ENCODE data around the gene CMIP. TPM values are rescaled to one million over a fixed set of nuclear protein-coding genes. Genes with fewer than 3 reads are reported as not detected.
A peak's percentile ranks its signal among the peaks of the same experiment; 100 is the strongest.

Gene CMIP
- total RNA-seq, 1 experiment from 2014 or later: 68.0 TPM

DNA sequence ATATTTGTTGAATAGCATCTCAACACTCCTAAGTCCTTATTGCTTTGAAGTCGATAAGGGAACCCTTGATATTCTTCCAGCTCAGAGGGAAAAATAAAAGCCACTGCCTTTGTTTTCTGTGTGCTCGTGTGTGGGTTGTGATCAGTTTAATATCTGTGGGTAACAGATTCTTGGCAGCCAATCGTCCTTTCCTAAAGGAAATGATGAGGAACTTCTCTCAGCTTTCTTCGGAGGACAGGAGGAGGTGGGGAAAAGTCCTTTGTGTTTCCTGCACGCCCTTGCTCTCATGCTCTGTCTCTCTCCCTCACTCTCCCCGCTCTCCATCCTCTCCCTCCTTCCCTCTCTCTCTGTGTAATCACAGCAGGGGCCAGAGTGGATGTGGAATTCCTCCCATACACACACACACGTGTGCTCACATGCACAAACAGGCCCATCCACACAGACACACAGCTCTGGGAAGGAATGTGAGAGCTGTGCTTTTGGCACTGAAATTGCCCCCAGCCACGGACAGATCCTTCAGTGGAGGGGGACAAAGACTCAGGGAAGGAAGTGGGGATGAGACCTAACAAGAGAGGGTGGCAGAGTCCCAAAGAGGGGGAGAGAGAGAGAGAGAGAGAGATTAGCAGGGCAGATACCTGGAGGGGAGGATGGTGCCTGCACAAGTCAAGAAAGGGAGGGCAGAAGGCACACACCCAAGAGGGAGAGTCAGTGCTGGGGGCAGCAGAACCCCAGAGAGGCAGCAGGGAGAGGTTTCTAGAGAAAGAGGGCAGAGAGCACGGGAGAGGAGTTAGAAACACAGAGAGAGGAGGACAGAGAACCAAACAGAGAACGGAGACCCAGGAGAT, 250.9 kb downstream of the CMIP start:
- BruUV-seq (replicated peaks): no TSS peak
- Mint-ChIP-seq H3K27ac (ENCODE audit: unreplicated experiment) (no peak overlapping the region), H3K4me1 (ENCODE audit: low read depth, unreplicated experiment) (no peaks in the 10 kb centered on the region), H3K36me3 (ENCODE audit: insufficient read depth, unreplicated experiment) (peaks cover 37% of the 10 kb centered on the region), H3K4me3 (ENCODE audit: unreplicated experiment) (no peak overlapping the region), H3K27me3 (ENCODE audit: insufficient read depth, unreplicated experiment) (no peaks in the 10 kb centered on the region), H3K9me3 (ENCODE audit: unreplicated experiment) (no peaks in the 10 kb centered on the region)
- Histone ChIP-seq H3K27me3 (replicated peaks; ENCODE audit: control insufficient read depth, insufficient read depth, low read length) (no peaks in the 10 kb centered on the region), H3K9me3 (no peaks in the 10 kb centered on the region), H3K36me3 (ENCODE audit: control insufficient read depth, insufficient read depth, low read length) (peaks cover 4% of the 10 kb centered on the region), H3K4me1 (no peaks in the 10 kb centered on the region), H3K4me3 (ENCODE audit: low read depth, low read length) (no peak overlapping the region)
- ChIA-PET POLR2A (no interaction called here), CTCF (interaction anchor here (0.6 to 2.4 kb wide), 3 partner anchors 10 to 292 kb away, joined by 3 to 11 read pairs (median 6); no protein-coding TSS in a partner anchor)
- no peak for DNase-seq
- intact Hi-C loops (cut with micrococcal nuclease; ENCODE audit: unreplicated experiment): loop anchor here (5.0 kb wide), 1 partner anchor 113 kb away; no protein-coding TSS in a partner anchor
- TF ChIP-seq, protein P1, sequence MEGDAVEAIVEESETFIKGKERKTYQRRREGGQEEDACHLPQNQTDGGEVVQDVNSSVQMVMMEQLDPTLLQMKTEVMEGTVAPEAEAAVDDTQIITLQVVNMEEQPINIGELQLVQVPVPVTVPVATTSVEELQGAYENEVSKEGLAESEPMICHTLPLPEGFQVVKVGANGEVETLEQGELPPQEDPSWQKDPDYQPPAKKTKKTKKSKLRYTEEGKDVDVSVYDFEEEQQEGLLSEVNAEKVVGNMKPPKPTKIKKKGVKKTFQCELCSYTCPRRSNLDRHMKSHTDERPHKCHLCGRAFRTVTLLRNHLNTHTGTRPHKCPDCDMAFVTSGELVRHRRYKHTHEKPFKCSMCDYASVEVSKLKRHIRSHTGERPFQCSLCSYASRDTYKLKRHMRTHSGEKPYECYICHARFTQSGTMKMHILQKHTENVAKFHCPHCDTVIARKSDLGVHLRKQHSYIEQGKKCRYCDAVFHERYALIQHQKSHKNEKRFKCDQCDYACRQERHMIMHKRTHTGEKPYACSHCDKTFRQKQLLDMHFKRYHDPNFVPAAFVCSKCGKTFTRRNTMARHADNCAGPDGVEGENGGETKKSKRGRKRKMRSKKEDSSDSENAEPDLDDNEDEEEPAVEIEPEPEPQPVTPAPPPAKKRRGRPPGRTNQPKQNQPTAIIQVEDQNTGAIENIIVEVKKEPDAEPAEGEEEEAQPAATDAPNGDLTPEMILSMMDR (IDR thresholded peaks at IDR 0.05; ENCODE audit: insufficient read depth in 1 of 2, low read depth in 1 of 2, low read length in 1 of 2, severe bottlenecking in 1 of 2, unreplicated experiment in 1 of 2): no peak

DNA sequence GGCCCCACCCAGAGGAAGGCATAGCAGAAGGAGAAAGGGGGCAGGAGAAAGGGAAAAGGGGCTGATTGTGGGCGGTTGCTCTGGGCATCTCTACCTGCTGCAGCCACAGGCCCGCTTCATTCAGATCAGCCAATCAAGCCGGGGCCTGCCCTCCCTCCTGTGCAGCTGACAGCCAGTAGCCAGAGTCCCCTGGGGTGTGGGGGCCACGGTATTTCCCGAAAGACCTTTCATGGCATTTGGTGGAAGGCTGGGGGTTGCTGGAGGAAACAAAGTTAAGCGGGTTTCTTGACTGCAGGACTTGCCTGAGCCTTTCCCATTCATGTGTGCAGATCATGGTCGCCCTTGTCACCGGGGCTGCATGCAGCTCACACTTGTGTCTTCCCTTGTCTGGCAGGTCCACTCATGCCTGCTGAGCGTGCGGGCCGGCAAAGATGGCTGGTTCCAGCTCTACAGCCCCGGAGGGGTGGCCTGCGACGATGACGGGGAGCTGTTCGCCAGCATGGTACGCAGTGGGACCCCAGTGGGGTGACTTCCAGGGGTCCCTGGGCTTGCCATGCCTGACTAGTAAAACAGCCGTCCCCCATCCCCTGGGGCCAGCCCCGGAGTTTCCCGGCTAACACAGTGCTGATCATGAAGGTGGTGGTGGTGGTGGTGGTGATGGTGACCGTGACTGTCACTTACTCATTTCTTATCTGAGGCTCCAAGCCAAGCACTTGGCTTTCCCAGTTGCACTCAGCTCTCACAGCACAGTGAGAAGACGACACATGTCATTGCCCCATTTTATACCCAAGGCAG, 251.8 kb downstream of the CMIP start:
- BruUV-seq (replicated peaks): no TSS peak
- Mint-ChIP-seq H3K9me3 (ENCODE audit: unreplicated experiment) (no peaks in the 10 kb centered on the region), H3K4me1 (ENCODE audit: low read depth, unreplicated experiment) (no peaks in the 10 kb centered on the region), H3K27me3 (ENCODE audit: insufficient read depth, unreplicated experiment) (no peaks in the 10 kb centered on the region), H3K27ac (ENCODE audit: unreplicated experiment) (no peak overlapping the region), H3K36me3 (ENCODE audit: insufficient read depth, unreplicated experiment) (peaks cover 44% of the 10 kb centered on the region), H3K4me3 (ENCODE audit: unreplicated experiment) (no peak overlapping the region)
- DNase-seq: no peak
- Histone ChIP-seq H3K27me3 (replicated peaks; ENCODE audit: control insufficient read depth, insufficient read depth, low read length) (no peaks in the 10 kb centered on the region), H3K4me1 (no peaks in the 10 kb centered on the region), H3K4me3 (ENCODE audit: low read depth, low read length) (no peak overlapping the region), H3K36me3 (ENCODE audit: control insufficient read depth, insufficient read depth, low read length) (peaks cover 4% of the 10 kb centered on the region), H3K9me3 (no peaks in the 10 kb centered on the region)
- TF ChIP-seq, protein P1 (IDR thresholded peaks at IDR 0.05; ENCODE audit: insufficient read depth in 1 of 2, low read depth in 1 of 2, low read length in 1 of 2, severe bottlenecking in 1 of 2, unreplicated experiment in 1 of 2): no peak
- CTCF ChIA-PET: interaction anchor here (0.5 to 2.4 kb wide), 11 partner anchors 9 to 293 kb away, joined by 3 to 11 read pairs (median 3); no protein-coding TSS in a partner anchor
- intact Hi-C loops (cut with micrococcal nuclease; ENCODE audit: unreplicated experiment): loop anchor here (5.0 kb wide), 1 partner anchor 114 kb away; no protein-coding TSS in a partner anchor
- POLR2A ChIA-PET: no interaction called here

DNA sequence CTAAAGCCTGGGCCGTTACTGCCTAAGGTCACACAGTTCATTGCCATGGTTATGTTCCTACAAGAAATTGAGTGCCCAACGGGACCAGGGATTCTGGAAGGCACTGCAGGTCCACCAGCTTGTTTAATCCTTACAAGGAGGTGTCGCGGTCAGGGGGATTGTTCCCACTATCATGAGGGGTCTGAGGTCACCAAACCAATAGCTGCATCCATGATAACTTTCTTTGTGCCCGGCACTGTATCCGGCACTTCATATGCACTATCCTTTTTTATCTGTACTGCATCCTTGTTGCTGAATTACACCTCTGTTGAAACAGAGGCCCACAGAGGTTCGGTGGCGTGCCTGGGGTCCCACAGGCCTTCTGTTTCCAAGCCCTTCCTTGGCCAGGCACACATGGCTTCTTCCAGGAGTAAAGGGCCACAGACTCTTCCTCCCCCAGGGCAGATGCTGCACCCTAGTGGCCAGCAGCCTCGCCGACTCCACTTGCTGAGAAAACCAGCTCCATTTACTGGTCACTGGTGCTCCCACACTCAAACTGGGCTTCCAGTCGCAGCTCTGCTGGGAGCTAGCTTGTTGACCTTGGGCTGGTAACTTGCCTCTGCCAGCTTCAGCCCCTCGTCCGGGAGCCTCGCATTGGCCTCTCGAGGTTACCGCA, 252.5 kb downstream of the CMIP start:
- H3K4me3 ChIP-seq (ENCODE audit: low read depth, low read length): no peak overlapping the region
- Mint-ChIP-seq H3K4me1 (ENCODE audit: low read depth, unreplicated experiment) (no peaks in the 10 kb centered on the region), H3K36me3 (ENCODE audit: insufficient read depth, unreplicated experiment) (peaks cover 41% of the 10 kb centered on the region), H3K27ac (ENCODE audit: unreplicated experiment) (no peak overlapping the region), H3K4me3 (ENCODE audit: unreplicated experiment) (no peak overlapping the region), H3K27me3 (ENCODE audit: insufficient read depth, unreplicated experiment) (no peaks in the 10 kb centered on the region), H3K9me3 (ENCODE audit: unreplicated experiment) (no peaks in the 10 kb centered on the region)
- BruUV-seq (replicated peaks): no TSS peak
- DNase-seq: peak; percentile 67 to 76
- POLR2A ChIA-PET: no interaction called here
- TF ChIP-seq, protein P1 (IDR thresholded peaks at IDR 0.05; ENCODE audit: insufficient read depth in 1 of 2, low read depth in 1 of 2, low read length in 1 of 2, severe bottlenecking in 1 of 2, unreplicated experiment in 1 of 2): peak; percentile 74 to 91
- H3K9me3 ChIP-seq: no peaks in the 10 kb centered on the region
- no peaks in the 10 kb centered on the region for H3K27me3 ChIP-seq (replicated peaks; ENCODE audit: control insufficient read depth, insufficient read depth, low read length)
- H3K36me3 ChIP-seq (ENCODE audit: control insufficient read depth, insufficient read depth, low read length): peaks cover 6% of the 10 kb centered on the region
- no peaks in the 10 kb centered on the region for H3K4me1 ChIP-seq
- intact Hi-C loops (cut with micrococcal nuclease; ENCODE audit: unreplicated experiment): loop anchor here (1.0 to 5.0 kb wide), 4 partner anchors 26 to 294 kb away; no protein-coding TSS in a partner anchor
- CTCF ChIA-PET: interaction anchor here (0.5 to 2.4 kb wide), 17 partner anchors 9 to 293 kb away, joined by 3 to 15 read pairs (median 3); partner anchors contain the start of gene CMIP
